ENCODE results near the gene KCNH5.

Gene KCNH5

GRCh38 chr14:63006531-63006930 lies 38.7 kb downstream of the KCNH5 start:
- no peak for DNase-seq

GRCh38 chr14:62994096-62994495 lies 51.2 kb downstream of the KCNH5 start:
- no peak for DNase-seq

- no peak for DNase-seq
Observed at GRCh38 chr14:62988967-62989366, 56.3 kb downstream of the KCNH5 start.

GRCh38 chr14:62983821-62984220 lies 61.4 kb downstream of the KCNH5 start:
- DNase-seq, result no peak

- DNase-seq, result no peak
Observed at GRCh38 chr14:62980693-62981092, 64.6 kb downstream of the KCNH5 start.

GRCh38 chr14:62957562-62957961 lies 87.7 kb downstream of the KCNH5 start:
- DNase-seq, result no peak

- no peak for DNase-seq
Observed at GRCh38 chr14:62956413-62956812, 88.8 kb downstream of the KCNH5 start.

- DNase-seq, result no peak
Observed at GRCh38 chr14:62954165-62954564, 91.1 kb downstream of the KCNH5 start.

GRCh38 chr14:62952226-62952625 lies 93.0 kb downstream of the KCNH5 start:
- no peak for DNase-seq

- no peak for DNase-seq
Observed at GRCh38 chr14:62947301-62947700, 98.0 kb downstream of the KCNH5 start.

- DNase-seq, result no peak
Observed at GRCh38 chr14:62946221-62946620, 99.0 kb downstream of the KCNH5 start.

- no peak for DNase-seq
Observed at GRCh38 chr14:62943202-62943601, 102.1 kb downstream of the KCNH5 start.

GRCh38 chr14:62939970-62940369 lies 105.3 kb downstream of the KCNH5 start:
- no peak for DNase-seq

- DNase-seq, result no peak
Observed at GRCh38 chr14:62938778-62939177, 106.5 kb downstream of the KCNH5 start.

GRCh38 chr14:62934439-62934838 lies 110.8 kb downstream of the KCNH5 start:
- no peak for DNase-seq

- no peak for DNase-seq
Observed at GRCh38 chr14:62921466-62921865, 123.8 kb downstream of the KCNH5 start.

GRCh38 chr14:62916551-62916950 lies 128.7 kb downstream of the KCNH5 start:
- DNase-seq, result no peak

- no peak for DNase-seq
Observed at GRCh38 chr14:62914873-62915272, 130.4 kb downstream of the KCNH5 start.

- DNase-seq, result no peak
Observed at GRCh38 chr14:62914025-62914424, 131.2 kb downstream of the KCNH5 start.

- no peak for DNase-seq
Observed at GRCh38 chr14:62908506-62908905, 136.8 kb downstream of the KCNH5 start.

- DNase-seq, result no peak
Observed at GRCh38 chr14:62905566-62905965, 139.7 kb downstream of the KCNH5 start.

GRCh38 chr14:62897771-62898170 lies 147.5 kb downstream of the KCNH5 start:
- no peak for DNase-seq

- DNase-seq, result no peak
Observed at GRCh38 chr14:62896932-62897456, 148.3 kb downstream of the KCNH5 start.

GRCh38 chr14:62894736-62895135 lies 150.5 kb downstream of the KCNH5 start:
- no peak for DNase-seq

GRCh38 chr14:62889364-62889763 lies 155.9 kb downstream of the KCNH5 start:
- no peak for DNase-seq
